ENCODE measurements around the gene GALNT10. TPM values are rescaled to one million over a fixed set of nuclear protein-coding genes. Genes with fewer than 3 reads are reported as not detected.

Gene GALNT10
- total RNA-seq, 1 donor from 2014 or later: 11.5 TPM

DNA sequence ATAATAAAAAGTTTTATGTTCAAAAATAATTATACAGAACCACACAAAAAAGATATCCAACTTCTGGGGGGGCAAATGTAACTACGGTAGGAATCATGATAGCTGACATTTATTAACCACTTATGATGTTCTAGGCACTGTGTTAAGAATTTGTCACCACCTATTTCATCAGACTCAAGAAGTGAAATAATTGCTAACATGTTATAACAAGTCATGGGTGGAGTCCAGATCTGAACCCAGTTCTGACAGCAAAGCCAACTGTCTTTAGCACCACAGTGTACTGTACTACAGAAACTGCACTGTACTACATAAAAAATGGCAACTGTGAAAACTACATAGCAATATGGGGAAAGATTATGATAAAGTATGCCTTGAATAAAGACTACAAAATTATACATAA lies 252.3 kb downstream of the GALNT10 start:
- H3K4me1 ChIP-seq: peaks cover 42% of the 10 kb centered on the region
- no peaks in the 10 kb centered on the region for H3K9me3 ChIP-seq (replicated peaks)
- intact Hi-C loops (cut with micrococcal nuclease): no loop called here
- no peaks in the 10 kb centered on the region for H3K27me3 ChIP-seq (ENCODE audit: low read depth)
- no peak for DNase-seq
- no peak overlapping the region for H3K27ac ChIP-seq (replicated peaks)
- no peak overlapping the region for H3K4me3 ChIP-seq
- TF ChIP-seq, protein P1, sequence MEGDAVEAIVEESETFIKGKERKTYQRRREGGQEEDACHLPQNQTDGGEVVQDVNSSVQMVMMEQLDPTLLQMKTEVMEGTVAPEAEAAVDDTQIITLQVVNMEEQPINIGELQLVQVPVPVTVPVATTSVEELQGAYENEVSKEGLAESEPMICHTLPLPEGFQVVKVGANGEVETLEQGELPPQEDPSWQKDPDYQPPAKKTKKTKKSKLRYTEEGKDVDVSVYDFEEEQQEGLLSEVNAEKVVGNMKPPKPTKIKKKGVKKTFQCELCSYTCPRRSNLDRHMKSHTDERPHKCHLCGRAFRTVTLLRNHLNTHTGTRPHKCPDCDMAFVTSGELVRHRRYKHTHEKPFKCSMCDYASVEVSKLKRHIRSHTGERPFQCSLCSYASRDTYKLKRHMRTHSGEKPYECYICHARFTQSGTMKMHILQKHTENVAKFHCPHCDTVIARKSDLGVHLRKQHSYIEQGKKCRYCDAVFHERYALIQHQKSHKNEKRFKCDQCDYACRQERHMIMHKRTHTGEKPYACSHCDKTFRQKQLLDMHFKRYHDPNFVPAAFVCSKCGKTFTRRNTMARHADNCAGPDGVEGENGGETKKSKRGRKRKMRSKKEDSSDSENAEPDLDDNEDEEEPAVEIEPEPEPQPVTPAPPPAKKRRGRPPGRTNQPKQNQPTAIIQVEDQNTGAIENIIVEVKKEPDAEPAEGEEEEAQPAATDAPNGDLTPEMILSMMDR (IDR thresholded peaks at IDR 0.05; ENCODE audit: borderline replicate concordance): no peak
- H3K36me3 ChIP-seq: peaks cover 42% of the 10 kb centered on the region

DNA sequence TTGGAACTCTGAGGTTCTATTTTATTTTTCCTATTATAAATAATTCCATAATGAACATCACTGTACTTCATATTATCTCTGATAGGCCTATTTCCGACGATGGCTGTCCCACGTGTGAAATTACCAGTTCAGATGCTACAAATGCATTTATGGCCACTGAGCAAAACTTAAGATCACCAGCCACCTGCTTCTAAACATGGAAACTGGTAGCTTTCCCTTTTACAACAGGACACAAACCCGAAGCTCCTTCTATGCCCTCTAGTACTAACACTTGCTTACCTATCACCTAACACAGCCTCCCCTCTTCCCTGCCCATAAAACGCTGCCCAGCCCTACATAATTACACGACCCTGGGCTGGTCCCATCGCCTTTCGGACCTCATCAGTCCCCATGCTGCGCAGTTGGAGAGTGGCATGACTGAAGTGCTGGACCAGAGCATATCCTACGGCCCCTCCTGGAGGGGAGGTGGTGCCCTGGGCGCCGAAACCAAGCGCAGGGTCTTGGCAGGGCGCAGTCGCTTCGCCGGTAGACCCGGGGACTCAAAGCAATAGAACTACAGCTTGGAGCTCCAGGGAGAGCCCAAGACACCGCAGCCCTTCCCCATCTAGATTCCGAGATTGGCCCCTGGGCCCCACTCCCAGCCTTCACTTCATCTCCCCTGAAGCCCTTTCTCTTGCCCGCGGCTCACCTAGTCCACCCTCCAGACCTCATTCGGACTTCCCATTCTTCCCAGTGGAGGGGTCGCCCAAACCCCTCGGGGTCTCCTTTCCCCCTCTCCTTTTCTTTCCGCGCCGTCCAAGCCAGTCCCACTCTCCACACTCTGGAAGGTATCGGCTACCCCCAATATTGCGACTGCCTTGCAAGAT lies 254.3 kb downstream of the GALNT10 start:
- intact Hi-C loops (cut with micrococcal nuclease): no loop called here
- H3K27me3 ChIP-seq (ENCODE audit: low read depth): no peaks in the 10 kb centered on the region
- peaks cover 60% of the 10 kb centered on the region for H3K4me1 ChIP-seq
- H3K36me3 ChIP-seq: peaks cover 26% of the 10 kb centered on the region
- DNase-seq: peak; percentile 16
- TF ChIP-seq, protein P1 (IDR thresholded peaks at IDR 0.05; ENCODE audit: borderline replicate concordance): no peak
- H3K4me3 ChIP-seq: peak overlapping the region; percentile 95
- peak overlapping the region; percentile 90 for H3K27ac ChIP-seq (replicated peaks)
- no peaks in the 10 kb centered on the region for H3K9me3 ChIP-seq (replicated peaks)

DNA sequence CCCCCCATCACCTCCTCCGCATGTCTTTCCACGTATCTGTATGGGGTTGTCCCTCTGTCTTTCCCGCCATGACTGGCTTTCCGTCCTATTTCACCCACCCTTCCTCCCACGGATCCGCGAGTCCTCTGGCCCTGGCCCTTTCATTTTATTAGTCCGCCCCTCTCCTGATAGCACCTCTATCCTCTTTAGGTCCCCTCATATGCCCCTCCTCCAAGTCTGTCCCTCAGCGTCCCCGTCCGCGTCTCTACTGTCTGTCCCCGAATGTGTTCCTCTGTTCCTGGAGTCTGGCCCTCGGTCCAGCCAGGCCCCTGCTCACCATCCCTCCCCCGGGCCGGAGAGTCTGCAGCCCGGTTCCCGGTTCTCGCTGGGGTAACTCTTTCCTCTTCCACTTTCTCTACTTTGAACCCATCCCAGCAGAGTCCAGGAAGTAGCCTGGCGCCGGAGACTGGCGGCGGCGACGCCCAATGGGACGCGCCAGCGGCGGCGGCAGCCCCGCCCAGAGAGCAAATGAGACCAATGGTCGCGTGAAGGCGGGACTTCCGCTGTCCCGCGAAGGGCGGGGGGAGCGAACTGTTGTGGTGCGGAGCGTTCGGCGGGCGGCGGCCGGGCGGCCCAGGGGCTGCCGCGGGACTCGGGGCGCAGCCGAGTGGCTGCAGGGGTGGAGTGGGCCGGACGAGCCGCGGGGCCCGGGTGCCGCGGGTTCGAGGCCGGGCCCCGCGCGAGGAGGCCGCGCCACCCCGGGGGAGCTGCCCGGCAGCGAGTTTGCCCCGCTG lies 255.1 kb downstream of the GALNT10 start, which contains the start of gene SAP30L:
Gene SAP30L (plus strand): TSS at position 576 of the 773 bp plus-strand sequence. CDS start 608 bp downstream, outside the sequence.
- intact Hi-C loops (cut with micrococcal nuclease): no loop called here
- H3K4me1 ChIP-seq: peaks cover 68% of the 10 kb centered on the region
- no peaks in the 10 kb centered on the region for H3K27me3 ChIP-seq (ENCODE audit: low read depth)
- peaks cover 18% of the 10 kb centered on the region for H3K36me3 ChIP-seq
- H3K27ac ChIP-seq (replicated peaks): peak within 1 kb of the TSS; percentile 90
- peak; percentile 95 for DNase-seq
- H3K4me3 ChIP-seq: peak within 1 kb of the TSS; percentile 95
- TF ChIP-seq, protein P1 (IDR thresholded peaks at IDR 0.05; ENCODE audit: borderline replicate concordance): no peak
- H3K9me3 ChIP-seq (replicated peaks): no peaks in the 10 kb centered on the region

DNA sequence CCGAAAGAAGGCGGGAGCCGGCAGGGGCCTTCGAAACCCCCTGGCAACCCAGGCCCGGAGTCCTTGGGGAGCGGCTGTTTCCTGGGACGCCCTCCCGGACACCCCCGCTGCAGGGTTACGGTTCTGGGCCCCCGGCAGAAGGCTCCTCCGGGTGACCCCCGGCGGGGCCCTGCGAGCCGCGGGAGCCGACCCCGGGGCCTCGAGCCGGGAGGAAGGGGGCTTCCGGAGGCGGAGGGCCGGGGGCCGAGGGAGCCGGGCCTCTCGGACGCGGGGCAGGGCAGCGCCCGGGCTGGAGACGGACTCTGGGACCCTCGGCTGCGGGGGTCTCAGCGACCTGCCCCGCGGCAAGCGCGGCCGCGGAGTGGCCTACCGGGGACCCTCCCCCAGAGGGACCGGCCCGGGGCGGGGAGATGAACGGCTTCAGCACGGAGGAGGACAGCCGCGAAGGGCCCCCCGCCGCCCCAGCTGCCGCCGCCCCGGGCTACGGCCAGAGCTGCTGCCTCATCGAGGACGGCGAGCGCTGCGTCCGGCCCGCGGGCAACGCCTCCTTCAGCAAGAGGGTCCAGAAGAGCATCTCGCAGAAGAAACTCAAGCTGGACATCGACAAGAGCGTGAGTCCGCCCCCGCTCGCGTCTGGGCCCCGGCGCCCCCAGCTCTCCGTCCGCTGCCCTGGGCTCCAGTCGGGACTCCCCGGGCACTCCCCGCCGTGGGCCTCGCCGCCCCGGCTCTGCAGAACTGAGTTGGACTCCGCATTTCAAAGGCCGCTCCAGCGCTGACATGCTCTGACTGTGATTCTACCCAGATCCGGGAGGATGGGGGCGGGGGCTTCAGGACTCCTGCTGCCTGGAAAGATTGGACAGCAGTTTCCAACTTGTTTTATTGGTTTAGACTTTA lies 255.9 kb downstream of the GALNT10 start:
- Histone ChIP-seq H3K9me3 (replicated peaks) (no peaks in the 10 kb centered on the region), H3K4me3 (peak overlapping the region; percentile 95), H3K27ac (replicated peaks) (peak overlapping the region; percentile 90), H3K4me1 (peaks cover 69% of the 10 kb centered on the region), H3K36me3 (peaks cover 18% of the 10 kb centered on the region), H3K27me3 (ENCODE audit: low read depth) (no peaks in the 10 kb centered on the region)
- DNase-seq: peak; percentile 47
- intact Hi-C loops (cut with micrococcal nuclease): no loop called here
- TF ChIP-seq, protein P1 (IDR thresholded peaks at IDR 0.05; ENCODE audit: borderline replicate concordance): no peak

All from left ventricle myocardium inferior (tissue), 1 donor.